ENCODE results near the gene AP1G1. TPM values are rescaled to one million over a fixed set of nuclear protein-coding genes. Genes with fewer than 3 reads are reported as not detected.
A peak's percentile ranks its signal among the peaks of the same experiment; 100 is the strongest.

AP1G1 gene
- total RNA-seq, result 100 to 1,000 TPM in 1 of 2 donors, 10 to 100 TPM in 1; 73.1 to 104 TPM
- polyA plus RNA-seq (ENCODE audit: insufficient read length in 2 of 2), result 10 to 100 TPM; 77.9 to 82.1 TPM
- long read RNA-seq, donor 1, full-length matches to known transcripts, result 2 of 32 reads
- long read RNA-seq, donor 1, partial matches to known transcripts, result 30 of 32 reads
- long read RNA-seq, donor 1, other reads (novel, unspliced or antisense), result 0 of 32 reads
- long read RNA-seq, donor 2, partial matches to known transcripts, result 0 of 1 reads
- long read RNA-seq, donor 2, other reads (novel, unspliced or antisense), result 0 of 1 reads
- long read RNA-seq, donor 3, partial matches to known transcripts, result 0 of 2 reads
- long read RNA-seq, donor 3, other reads (novel, unspliced or antisense), result 0 of 2 reads
- long read RNA-seq, donor 4, partial matches to known transcripts, result 0 of 1 reads
- long read RNA-seq, donor 4, other reads (novel, unspliced or antisense), result 0 of 1 reads

DNA sequence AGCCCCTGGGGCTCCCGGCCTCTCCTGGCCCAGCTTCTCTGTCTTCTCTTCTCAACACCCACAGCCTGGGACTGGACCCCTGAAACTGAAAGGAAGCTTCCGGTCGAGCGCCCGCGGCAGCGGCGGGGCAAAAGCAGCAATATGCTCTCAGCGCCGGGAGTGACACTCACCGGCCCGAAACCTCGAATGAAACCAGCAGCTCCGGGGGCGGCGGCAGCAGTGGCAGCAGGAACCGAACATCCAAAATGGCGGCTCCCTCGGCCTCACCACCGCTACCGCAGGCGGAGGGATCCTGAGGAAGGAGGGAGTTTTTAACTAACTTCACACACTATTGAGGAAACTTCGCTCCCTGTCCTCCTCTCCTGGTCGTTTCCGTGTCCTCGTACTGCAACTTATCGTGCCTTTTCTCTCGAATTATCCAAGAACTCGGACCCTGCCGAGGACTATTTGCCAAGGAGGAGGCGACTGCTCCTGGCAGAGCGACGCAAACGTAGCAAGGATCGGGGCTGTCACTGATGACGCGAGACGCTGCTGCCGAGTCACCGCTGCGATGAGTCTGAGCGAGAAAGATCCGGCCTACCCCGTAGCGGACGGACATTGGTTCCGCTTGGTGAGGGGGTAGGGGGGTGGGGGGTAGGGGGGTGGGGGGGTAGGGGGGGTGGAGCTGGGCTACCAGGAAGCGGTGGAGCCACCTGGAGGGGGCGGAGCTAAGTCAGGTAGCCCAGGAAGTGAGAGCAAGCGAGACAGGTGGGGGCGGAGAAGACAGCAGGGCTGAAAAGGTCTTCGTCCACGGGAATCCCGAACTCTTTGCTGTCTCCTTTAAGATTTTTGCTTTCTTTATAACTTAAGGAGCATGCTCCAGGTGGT lies at the start of gene AP1G1:
AP1G1 (minus strand) TSS at position 242 of the 867 bp plus-strand sequence. CDS start 19,355 bp downstream, outside the sequence.
- H3K9me3 ChIP-seq (ENCODE audit: control insufficient read depth, insufficient read depth, low read length), result no peaks in the 10 kb centered on the region
- peak within 1 kb of the TSS; percentile 99 for H3K4me3 ChIP-seq (ENCODE audit: low read depth, low read length)
- peak; percentile 90 to 99 (median 97) for DNase-seq (ENCODE audit: low read depth in 4 of 6, low spot score in 6 of 6)
- H3K27ac ChIP-seq (ENCODE audit: low read depth, low read length), result peak within 1 kb of the TSS; percentile 98
- H3K36me3 ChIP-seq (ENCODE audit: control insufficient read depth, insufficient read depth, low read length), result peaks cover 19% of the 10 kb centered on the region
- peaks cover 6% of the 10 kb centered on the region for H3K4me1 ChIP-seq (ENCODE audit: control insufficient read depth, insufficient read depth, low read length)
- H3K27me3 ChIP-seq (ENCODE audit: control insufficient read depth, insufficient read depth, low read length), result no peaks in the 10 kb centered on the region
- 0% methylated on average over 26 of the region's 54 CpGs for WGBS (ENCODE audit: insufficient coverage)

DNA sequence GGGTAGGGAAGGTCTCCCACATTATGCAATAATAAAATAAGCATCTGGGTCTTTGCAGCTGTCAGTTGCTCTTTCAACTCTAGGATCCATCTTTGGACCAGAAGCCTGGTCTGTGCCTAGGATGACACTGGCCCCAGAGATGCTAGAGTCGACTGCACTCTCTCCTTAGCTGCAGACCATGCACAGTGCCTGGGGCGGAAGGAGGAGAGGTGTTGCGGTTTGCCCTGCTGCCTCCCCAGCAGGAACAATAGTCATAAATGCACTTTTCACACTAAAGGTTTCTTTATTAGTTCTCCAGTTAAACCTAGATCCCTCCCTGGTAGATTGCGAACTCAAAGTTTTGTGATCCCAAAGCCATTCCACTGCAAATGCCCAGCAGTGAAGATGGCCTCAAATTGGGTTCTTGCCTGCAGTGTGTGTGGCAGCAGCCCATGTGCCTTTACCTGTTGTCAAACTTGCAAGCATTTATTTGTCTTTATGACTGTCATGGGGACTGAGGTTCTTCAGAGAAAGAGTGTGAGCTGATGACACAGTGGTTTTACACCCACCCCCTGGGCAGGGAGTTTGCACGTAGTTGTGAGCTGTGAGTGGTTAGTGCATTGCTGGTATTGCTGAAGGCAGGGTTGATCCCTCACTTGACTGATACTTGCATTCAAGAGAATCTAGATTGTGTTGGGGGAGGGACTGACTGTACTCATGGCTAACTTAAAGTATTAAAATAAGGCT lies 47.5 kb upstream of the AP1G1 start:
- peaks cover 47% of the 10 kb centered on the region for H3K36me3 ChIP-seq (ENCODE audit: control insufficient read depth, insufficient read depth, low read length)
- no peak overlapping the region for H3K4me3 ChIP-seq (ENCODE audit: low read depth, low read length)
- H3K9me3 ChIP-seq (ENCODE audit: control insufficient read depth, insufficient read depth, low read length), result no peaks in the 10 kb centered on the region
- H3K4me1 ChIP-seq (ENCODE audit: control insufficient read depth, insufficient read depth, low read length), result no peaks in the 10 kb centered on the region
- H3K27ac ChIP-seq (ENCODE audit: low read depth, low read length), result no peak overlapping the region
- H3K27me3 ChIP-seq (ENCODE audit: control insufficient read depth, insufficient read depth, low read length), result no peaks in the 10 kb centered on the region
- WGBS (ENCODE audit: insufficient coverage), result 85% methylated on average over 4 of the region's 5 CpGs
- no peak for DNase-seq (ENCODE audit: low read depth in 4 of 6, low spot score in 6 of 6)

DNA sequence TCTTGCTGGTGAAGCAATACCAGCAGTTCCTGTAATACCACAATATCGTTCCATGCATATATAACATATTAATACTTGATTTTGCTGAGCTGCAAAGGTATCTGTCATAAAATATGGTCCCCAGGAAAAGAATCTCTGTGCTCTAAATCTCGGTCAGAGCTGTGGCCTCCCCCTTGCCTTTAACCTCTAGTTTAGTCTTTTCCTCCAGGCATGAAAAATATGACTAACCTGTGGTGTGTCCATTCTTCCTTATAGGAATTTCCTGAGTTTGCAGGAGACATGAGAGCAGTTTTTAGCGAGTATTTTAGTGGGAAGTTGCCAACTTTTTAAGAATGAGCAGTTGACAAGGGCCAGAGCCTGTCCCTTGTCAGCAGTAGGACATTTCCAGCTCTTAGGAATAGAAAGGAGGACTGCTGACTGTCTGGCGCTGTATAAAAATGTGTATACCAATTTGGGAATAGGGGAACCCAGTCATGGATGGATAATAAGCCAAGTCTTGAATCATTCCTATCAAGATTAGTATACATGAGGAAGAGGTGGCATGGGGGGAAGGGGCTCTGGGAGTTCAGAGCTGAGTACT lies 45.8 kb upstream of the AP1G1 start:
- no peak overlapping the region for H3K27ac ChIP-seq (ENCODE audit: low read depth, low read length)
- no peaks in the 10 kb centered on the region for H3K9me3 ChIP-seq (ENCODE audit: control insufficient read depth, insufficient read depth, low read length)
- H3K4me3 ChIP-seq (ENCODE audit: low read depth, low read length), result no peak overlapping the region
- no peaks in the 10 kb centered on the region for H3K4me1 ChIP-seq (ENCODE audit: control insufficient read depth, insufficient read depth, low read length)
- WGBS (ENCODE audit: insufficient coverage), result 97% methylated on average over 3 of the region's 4 CpGs
- peaks cover 49% of the 10 kb centered on the region for H3K36me3 ChIP-seq (ENCODE audit: control insufficient read depth, insufficient read depth, low read length)
- no peak for DNase-seq (ENCODE audit: low read depth in 4 of 6, low spot score in 6 of 6)
- no peaks in the 10 kb centered on the region for H3K27me3 ChIP-seq (ENCODE audit: control insufficient read depth, insufficient read depth, low read length)

DNA sequence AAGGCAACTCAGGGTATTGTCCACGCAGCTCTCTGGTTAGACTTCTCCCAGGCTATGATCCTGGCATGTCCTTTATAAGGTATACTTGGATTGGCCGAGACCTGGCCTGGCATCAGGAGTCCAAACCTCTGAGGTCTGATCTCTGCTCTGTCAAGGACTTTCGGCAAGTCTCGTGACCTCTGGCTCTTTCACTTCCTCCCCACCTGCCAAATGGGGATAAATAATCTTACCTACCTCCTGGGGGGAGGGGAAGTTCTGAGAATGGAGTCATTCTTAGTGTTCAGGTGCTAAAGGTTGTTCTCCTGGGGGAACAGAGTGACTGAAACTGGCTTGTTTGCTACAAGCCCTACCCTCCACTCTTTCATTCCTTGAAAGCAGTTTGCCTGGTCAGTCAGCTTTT lies 44.8 kb upstream of the AP1G1 start:
- no peaks in the 10 kb centered on the region for H3K4me1 ChIP-seq (ENCODE audit: control insufficient read depth, insufficient read depth, low read length)
- no peak for DNase-seq (ENCODE audit: low read depth in 4 of 6, low spot score in 6 of 6)
- WGBS (ENCODE audit: insufficient coverage), result 100% methylated on average over 1 of the region's 4 CpGs
- H3K27ac ChIP-seq (ENCODE audit: low read depth, low read length), result no peak overlapping the region
- no peaks in the 10 kb centered on the region for H3K27me3 ChIP-seq (ENCODE audit: control insufficient read depth, insufficient read depth, low read length)
- H3K9me3 ChIP-seq (ENCODE audit: control insufficient read depth, insufficient read depth, low read length), result no peaks in the 10 kb centered on the region
- no peak overlapping the region for H3K4me3 ChIP-seq (ENCODE audit: low read depth, low read length)
- H3K36me3 ChIP-seq (ENCODE audit: control insufficient read depth, insufficient read depth, low read length), result peaks cover 53% of the 10 kb centered on the region

DNA sequence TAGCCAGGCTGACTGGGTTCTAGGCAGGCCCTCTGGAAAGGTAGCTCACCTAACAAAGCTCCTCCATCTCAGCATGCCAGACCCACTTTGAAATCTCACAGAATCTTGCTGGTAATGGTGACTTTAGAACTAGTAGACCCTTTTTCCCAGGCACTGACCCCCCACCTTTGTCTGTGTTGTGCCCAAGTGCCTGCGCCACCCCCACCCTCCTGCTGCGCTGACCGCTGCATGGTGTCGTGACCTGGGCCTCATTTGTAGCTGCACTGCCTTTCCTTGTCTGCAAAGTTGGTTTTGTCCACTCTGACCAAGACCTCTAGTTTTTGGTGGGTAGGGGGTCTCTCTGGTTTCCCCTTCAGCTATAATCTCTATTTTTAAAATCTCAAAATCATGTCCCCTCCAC lies 43.9 kb upstream of the AP1G1 start:
- no peak overlapping the region for H3K4me3 ChIP-seq (ENCODE audit: low read depth, low read length)
- H3K36me3 ChIP-seq (ENCODE audit: control insufficient read depth, insufficient read depth, low read length), result peaks cover 53% of the 10 kb centered on the region
- no peaks in the 10 kb centered on the region for H3K9me3 ChIP-seq (ENCODE audit: control insufficient read depth, insufficient read depth, low read length)
- H3K27ac ChIP-seq (ENCODE audit: low read depth, low read length), result no peak overlapping the region
- DNase-seq (ENCODE audit: low read depth in 4 of 6, low spot score in 6 of 6), result no peak
- WGBS (ENCODE audit: insufficient coverage), result 100% methylated on average over 1 of the region's 4 CpGs
- H3K4me1 ChIP-seq (ENCODE audit: control insufficient read depth, insufficient read depth, low read length), result no peaks in the 10 kb centered on the region
- no peaks in the 10 kb centered on the region for H3K27me3 ChIP-seq (ENCODE audit: control insufficient read depth, insufficient read depth, low read length)

DNA sequence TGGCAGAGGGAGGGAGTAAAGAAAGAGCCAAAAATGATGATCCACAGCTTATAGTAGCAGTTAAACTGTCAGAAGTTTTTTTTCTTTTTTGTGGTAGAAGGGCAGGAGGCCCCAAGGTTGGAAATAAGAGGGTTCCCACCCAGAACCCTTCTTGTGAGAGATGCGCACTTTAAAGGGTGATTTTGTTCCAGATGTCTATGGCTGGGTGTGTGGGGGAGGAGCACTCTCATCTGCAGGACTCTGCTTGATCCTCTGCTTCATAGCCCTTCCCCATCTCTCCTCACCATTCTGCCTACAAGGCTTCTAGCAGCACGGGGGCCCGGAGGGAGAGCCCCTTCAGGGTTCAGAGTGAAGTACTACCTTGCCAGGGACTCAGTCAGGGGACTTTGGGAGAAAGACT lies 43.5 kb upstream of the AP1G1 start:
- no peak overlapping the region for H3K27ac ChIP-seq (ENCODE audit: low read depth, low read length)
- WGBS (ENCODE audit: insufficient coverage), result 90% methylated on average over 2 of the region's 3 CpGs
- DNase-seq (ENCODE audit: low read depth in 4 of 6, low spot score in 6 of 6), result no peak
- H3K36me3 ChIP-seq (ENCODE audit: control insufficient read depth, insufficient read depth, low read length), result peaks cover 53% of the 10 kb centered on the region
- no peaks in the 10 kb centered on the region for H3K27me3 ChIP-seq (ENCODE audit: control insufficient read depth, insufficient read depth, low read length)
- H3K4me1 ChIP-seq (ENCODE audit: control insufficient read depth, insufficient read depth, low read length), result no peaks in the 10 kb centered on the region
- H3K4me3 ChIP-seq (ENCODE audit: low read depth, low read length), result no peak overlapping the region
- H3K9me3 ChIP-seq (ENCODE audit: control insufficient read depth, insufficient read depth, low read length), result no peaks in the 10 kb centered on the region

DNA sequence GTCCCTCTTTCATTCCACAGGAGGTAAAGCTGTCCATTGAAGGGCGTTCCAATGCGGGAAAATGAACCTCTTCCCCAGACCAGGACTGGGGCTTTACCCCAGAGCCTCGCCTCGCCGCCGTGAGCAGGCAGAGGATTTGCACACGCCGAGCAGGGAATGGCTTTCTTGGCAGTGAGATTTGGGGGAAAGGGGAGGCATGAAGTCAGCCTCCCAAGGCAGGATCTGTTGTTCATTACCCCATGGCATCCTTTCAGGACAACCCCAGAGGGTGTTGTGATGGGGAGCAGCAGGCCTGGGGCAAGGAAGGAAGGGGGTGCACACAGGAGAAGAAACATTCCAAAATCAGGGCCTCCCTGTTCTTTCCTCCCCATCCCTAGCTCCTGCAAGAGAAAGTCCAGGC lies 43.1 kb upstream of the AP1G1 start:
- DNase-seq (ENCODE audit: low read depth in 4 of 6, low spot score in 6 of 6), result no peak
- H3K27ac ChIP-seq (ENCODE audit: low read depth, low read length), result no peak overlapping the region
- WGBS (ENCODE audit: insufficient coverage), result 100% methylated on average over 3 of the region's 8 CpGs

DNA sequence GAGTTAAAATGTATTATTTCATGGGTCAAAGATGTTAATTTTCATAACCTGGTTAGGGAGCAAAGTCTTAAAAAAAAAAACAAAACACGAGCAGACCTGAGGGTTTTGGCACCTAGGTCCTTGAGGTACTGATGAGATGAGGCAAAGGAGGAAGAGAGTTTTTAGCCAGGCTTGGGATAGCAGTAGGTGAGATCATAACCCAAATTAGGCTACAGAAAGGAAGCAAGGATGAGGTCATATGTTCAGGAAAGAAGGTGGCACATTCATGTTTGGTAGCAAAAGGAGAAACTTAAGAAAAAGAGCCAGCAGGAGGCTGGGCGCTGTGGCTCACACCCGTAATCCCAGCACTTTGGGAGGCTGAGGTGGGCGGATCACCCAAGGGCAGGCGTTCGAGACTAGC lies 40.0 kb upstream of the AP1G1 start:
- no peak for DNase-seq (ENCODE audit: low read depth in 4 of 6, low spot score in 6 of 6)
- WGBS (ENCODE audit: insufficient coverage), result 97% methylated on average over 6 of the region's 6 CpGs
- Histone ChIP-seq H3K9me3 (ENCODE audit: control insufficient read depth, insufficient read depth, low read length) (no peaks in the 10 kb centered on the region), H3K36me3 (ENCODE audit: control insufficient read depth, insufficient read depth, low read length) (peaks cover 49% of the 10 kb centered on the region), H3K4me3 (ENCODE audit: low read depth, low read length) (no peak overlapping the region), H3K27me3 (ENCODE audit: control insufficient read depth, insufficient read depth, low read length) (no peaks in the 10 kb centered on the region), H3K27ac (ENCODE audit: low read depth, low read length) (no peak overlapping the region), H3K4me1 (ENCODE audit: control insufficient read depth, insufficient read depth, low read length) (peaks cover 9% of the 10 kb centered on the region)

More for the DNA sequence above, 43.1 kb upstream of the AP1G1 start:
- no peaks in the 10 kb centered on the region for H3K4me1 ChIP-seq (ENCODE audit: control insufficient read depth, insufficient read depth, low read length)
- peaks cover 53% of the 10 kb centered on the region for H3K36me3 ChIP-seq (ENCODE audit: control insufficient read depth, insufficient read depth, low read length)
- H3K4me3 ChIP-seq (ENCODE audit: low read depth, low read length), result no peak overlapping the region
- H3K27me3 ChIP-seq (ENCODE audit: control insufficient read depth, insufficient read depth, low read length), result no peaks in the 10 kb centered on the region
- no peaks in the 10 kb centered on the region for H3K9me3 ChIP-seq (ENCODE audit: control insufficient read depth, insufficient read depth, low read length)

DNA sequence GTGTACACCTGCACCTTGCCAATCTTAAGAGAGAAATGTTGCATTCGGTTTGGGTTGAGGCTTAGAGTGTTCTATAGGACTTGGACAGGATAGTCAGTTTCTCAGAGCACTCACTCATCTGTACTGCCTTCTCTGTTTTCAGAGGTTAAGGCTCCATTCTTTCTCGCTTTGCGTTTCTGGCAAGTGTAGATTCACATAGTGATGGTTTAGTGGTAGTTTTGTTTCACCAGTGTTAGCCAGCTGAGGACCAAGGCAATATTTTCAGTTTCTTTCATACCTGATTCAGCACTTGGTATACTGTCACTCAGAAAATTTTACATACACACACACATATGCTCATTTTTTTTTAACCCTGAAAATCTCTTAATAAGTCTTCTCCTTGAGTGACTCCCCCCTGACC lies 38.5 kb upstream of the AP1G1 start:
- H3K36me3 ChIP-seq (ENCODE audit: control insufficient read depth, insufficient read depth, low read length), result peaks cover 39% of the 10 kb centered on the region
- WGBS (ENCODE audit: insufficient coverage), result no CpG with 5 or more reads among the region's 3 CpGs
- H3K27me3 ChIP-seq (ENCODE audit: control insufficient read depth, insufficient read depth, low read length), result no peaks in the 10 kb centered on the region
- H3K9me3 ChIP-seq (ENCODE audit: control insufficient read depth, insufficient read depth, low read length), result no peaks in the 10 kb centered on the region
- peak overlapping the region; percentile 91 for H3K4me3 ChIP-seq (ENCODE audit: low read depth, low read length)
- no peak overlapping the region for H3K27ac ChIP-seq (ENCODE audit: low read depth, low read length)
- no peak for DNase-seq (ENCODE audit: low read depth in 4 of 6, low spot score in 6 of 6)
- H3K4me1 ChIP-seq (ENCODE audit: control insufficient read depth, insufficient read depth, low read length), result peaks cover 9% of the 10 kb centered on the region

All from spinal cord (tissue), 10 donors.